Smooth muscle cell (in vitro differentiated cells): ENCODE measurements around the gene IFT57. TPM values are rescaled to one million over a fixed set of nuclear protein-coding genes. Genes with fewer than 3 reads are reported as not detected.

Experiments used
- DNase-seq: peaks from one replicate; lab custom pipeline; 2025; ENCODE audit not compliant: unreplicated experiment; lab: John Stamatoyannopoulos, UW
- H2AFZ ChIP-seq: fragments of 200-600 bp; sonication (generic); 2 replicates; pipeline ENCODE4 v1.6.0; 2016; ENCODE audit warnings: antibody characterized with exemption, low read depth, mild to moderate bottlenecking
- H3F3A ChIP-seq: fragments of 200-600 bp; sonication (generic); 2 replicates; pipeline ENCODE4 v1.6.0; 2017; ENCODE audit warnings: antibody characterized with exemption, low read depth
- H3K27ac ChIP-seq: fragments of 200-600 bp; sonication (generic); 2 replicates; pipeline ENCODE4 v1.5.1; 2016; ENCODE audit warnings: low read depth, mild to moderate bottlenecking
- H3K27me3 ChIP-seq: fragments of 200-600 bp; sonication (generic); 2 replicates; pipeline ENCODE4 v1.6.1; 2016; ENCODE audit warnings: low read depth, mild to moderate bottlenecking
- H3K36me3 ChIP-seq: fragments of 200-600 bp; sonication (generic); 2 replicates; pipeline ENCODE4 v1.5.1; 2016; ENCODE audit warnings: low read depth
- H3K4me1 ChIP-seq: fragments of 200-600 bp; sonication (generic); 2 replicates; pipeline ENCODE4 v1.5.1; 2016; ENCODE audit warnings: low read depth
- H3K4me2 ChIP-seq: fragments of 200-600 bp; sonication (generic); 2 replicates; pipeline ENCODE4 v1.6.0; 2016; ENCODE audit warnings: mild to moderate bottlenecking
- H3K4me3 ChIP-seq: fragments of 200-600 bp; sonication (generic); 2 replicates; pipeline ENCODE4 v1.5.1; 2016; ENCODE audit warnings: mild to moderate bottlenecking
- H3K79me2 ChIP-seq: fragments of 200-600 bp; sonication (generic); 2 replicates; pipeline ENCODE4 v1.6.0; 2016; ENCODE audit warnings: low read depth, mild to moderate bottlenecking
- H3K9ac ChIP-seq: fragments of 200-600 bp; sonication (generic); 2 replicates; pipeline ENCODE4 v1.6.0; 2016; ENCODE audit warnings: low read depth
- H3K9me3 ChIP-seq: fragments of 200-600 bp; sonication (generic); replicated peaks from 2 replicates; pipeline ENCODE4 v1.5.1; 2016; ENCODE audit warnings: low read depth
- H4K20me1 ChIP-seq: fragments of 200-600 bp; sonication (generic); 2 replicates; pipeline ENCODE4 v1.6.0; 2016; ENCODE audit warnings: low read depth
- WGBS: methylation state at CpG from one replicate; pipeline ENCODE4 v1.1.7; 2016; ENCODE audit warnings: low lambda C conversion rate; 5-methylcytosine and 5-hydroxymethylcytosine counted together
- polyA plus RNA-seq: library from polyadenylated mRNA; unstranded; fragments of >200 nt; fragmentation: Nextera tagmentation; extraction: Ambion mirVana; gene quantifications from 2 replicates; pipeline ENCODE4 v1.2.1, GENCODE V29; 2016
- total RNA-seq: library from RNA; depleted of rRNA; stranded (reverse); fragments of >200 nt; gene quantifications from 2 replicates; pipeline ENCODE4 v1.2.3, GENCODE V29; 2014
- TF ChIP-seq, protein P1 (sequence below): fragments of 200-600 bp; sonication (generic); IDR thresholded peaks from 2 replicates; pipeline ENCODE4 v1.5.1; 2017; ENCODE audit warnings: borderline replicate concordance, mild to moderate bottlenecking, antibody characterized with exemption; ENCODE audit not compliant: insufficient read depth, poor library complexity, severe bottlenecking

The IFT57 gene
- total and polyA plus RNA-seq, 2 experiments from 2014 or later = 24.5 to 42.0 TPM

- Histone ChIP-seq H3K4me3 (no peak overlapping the region), H3K36me3 (no peaks in the 10 kb centered on the region), H3K79me2 (no peaks in the 10 kb centered on the region), H3K4me1 (peaks cover 29% of the 10 kb centered on the region), H2AFZ (no peak overlapping the region), H3K27ac (no peak overlapping the region), H3K9me3 (no peaks in the 10 kb centered on the region), H4K20me1 (no peaks in the 10 kb centered on the region), H3K4me2 (no peak overlapping the region), H3K27me3 (no peaks in the 10 kb centered on the region), H3F3A (no peaks in the 10 kb centered on the region), H3K9ac (no peak overlapping the region)
- TF ChIP-seq, protein P1, sequence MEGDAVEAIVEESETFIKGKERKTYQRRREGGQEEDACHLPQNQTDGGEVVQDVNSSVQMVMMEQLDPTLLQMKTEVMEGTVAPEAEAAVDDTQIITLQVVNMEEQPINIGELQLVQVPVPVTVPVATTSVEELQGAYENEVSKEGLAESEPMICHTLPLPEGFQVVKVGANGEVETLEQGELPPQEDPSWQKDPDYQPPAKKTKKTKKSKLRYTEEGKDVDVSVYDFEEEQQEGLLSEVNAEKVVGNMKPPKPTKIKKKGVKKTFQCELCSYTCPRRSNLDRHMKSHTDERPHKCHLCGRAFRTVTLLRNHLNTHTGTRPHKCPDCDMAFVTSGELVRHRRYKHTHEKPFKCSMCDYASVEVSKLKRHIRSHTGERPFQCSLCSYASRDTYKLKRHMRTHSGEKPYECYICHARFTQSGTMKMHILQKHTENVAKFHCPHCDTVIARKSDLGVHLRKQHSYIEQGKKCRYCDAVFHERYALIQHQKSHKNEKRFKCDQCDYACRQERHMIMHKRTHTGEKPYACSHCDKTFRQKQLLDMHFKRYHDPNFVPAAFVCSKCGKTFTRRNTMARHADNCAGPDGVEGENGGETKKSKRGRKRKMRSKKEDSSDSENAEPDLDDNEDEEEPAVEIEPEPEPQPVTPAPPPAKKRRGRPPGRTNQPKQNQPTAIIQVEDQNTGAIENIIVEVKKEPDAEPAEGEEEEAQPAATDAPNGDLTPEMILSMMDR = no peak
- no peak for DNase-seq
- 89% methylated on average over 6 of the region's 6 CpGs for WGBS
These were observed 4.9 kb upstream of the IFT57 start for GRCh38 chr3:108227131-108227530.

GRCh38 chr3:108225221-108225620 is 3.0 kb upstream of the IFT57 start:
- Histone ChIP-seq H3K9ac (no peak overlapping the region), H3F3A (no peaks in the 10 kb centered on the region), H2AFZ (no peak overlapping the region), H4K20me1 (no peaks in the 10 kb centered on the region), H3K4me3 (no peak overlapping the region), H3K4me2 (no peak overlapping the region), H3K27ac (no peak overlapping the region), H3K27me3 (no peaks in the 10 kb centered on the region), H3K36me3 (no peaks in the 10 kb centered on the region), H3K79me2 (peaks cover 15% of the 10 kb centered on the region), H3K9me3 (no peaks in the 10 kb centered on the region), H3K4me1 (peaks cover 39% of the 10 kb centered on the region)
- 100% methylated on average over 1 of the region's 1 CpG for WGBS
- DNase-seq = no peak
- TF ChIP-seq, protein P1 = no peak

DNA sequence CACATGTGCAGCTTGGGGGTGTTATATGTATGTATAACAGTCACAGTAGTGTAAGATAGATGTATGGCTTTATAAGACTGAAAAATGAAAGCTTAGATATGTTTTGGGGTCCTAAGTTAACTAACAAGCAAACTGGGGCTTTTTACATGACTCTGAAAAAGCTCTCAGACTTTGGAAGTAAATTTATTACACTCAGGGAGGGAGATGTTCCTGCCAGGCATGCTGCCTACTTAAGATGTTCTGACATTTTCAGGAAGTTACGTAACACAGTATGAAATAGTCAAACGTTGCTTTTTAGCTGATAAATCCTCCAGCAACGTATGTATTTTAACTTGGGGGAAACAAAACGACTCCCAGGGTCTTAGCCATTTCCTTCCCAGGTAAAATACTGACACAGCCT is 1.7 kb upstream of the IFT57 start:
- Histone ChIP-seq H3F3A (no peaks in the 10 kb centered on the region), H3K9me3 (no peaks in the 10 kb centered on the region), H3K4me2 (peak overlapping the region; percentile 87), H3K27ac (no peak overlapping the region), H3K36me3 (no peaks in the 10 kb centered on the region), H2AFZ (peak overlapping the region; percentile 90), H3K27me3 (no peaks in the 10 kb centered on the region), H4K20me1 (no peaks in the 10 kb centered on the region), H3K4me1 (peaks cover 39% of the 10 kb centered on the region), H3K4me3 (no peak overlapping the region), H3K79me2 (peaks cover 17% of the 10 kb centered on the region), H3K9ac (no peak overlapping the region)
- DNase-seq = no peak
- TF ChIP-seq, protein P1 = no peak
- WGBS = 28% methylated on average over 4 of the region's 4 CpGs

DNA sequence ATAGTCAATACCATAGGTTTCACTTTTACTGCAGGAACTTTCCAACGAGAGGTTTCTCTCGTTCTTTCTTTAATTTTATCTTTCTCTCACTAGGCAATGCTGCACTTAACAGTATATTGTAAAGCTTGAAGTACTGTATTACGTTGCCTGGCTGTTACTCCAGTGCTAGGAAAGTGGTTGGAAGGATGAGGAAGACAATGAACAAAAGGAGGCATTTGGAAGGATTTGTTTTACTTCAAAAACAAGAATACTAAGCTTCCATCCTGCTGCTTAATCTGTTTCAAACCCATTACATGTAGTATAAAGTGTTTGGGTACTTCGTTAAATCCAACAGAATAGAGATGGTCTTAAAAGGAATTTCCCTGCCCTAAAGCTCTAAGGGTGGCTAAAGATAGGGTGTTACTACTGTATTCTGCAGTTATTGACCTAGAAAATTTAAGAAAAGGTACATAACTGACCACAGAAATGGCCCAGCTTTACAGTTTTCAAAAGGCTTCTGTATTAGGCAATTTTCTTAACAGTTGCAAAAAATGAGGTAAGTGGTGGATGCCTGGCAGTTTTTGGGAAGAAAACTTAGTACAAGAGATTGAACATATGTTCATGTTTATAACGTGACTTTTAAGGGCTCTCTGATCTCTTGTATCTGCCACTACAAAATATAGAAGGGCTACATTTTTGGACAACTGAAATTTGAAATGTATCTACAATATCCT is 785 bp upstream of the IFT57 start:
- peak overlapping the region; percentile 60 for H3K27ac ChIP-seq
- no peaks in the 10 kb centered on the region for H3F3A ChIP-seq
- no peaks in the 10 kb centered on the region for H3K27me3 ChIP-seq
- H3K36me3 ChIP-seq = no peaks in the 10 kb centered on the region
- H3K4me1 ChIP-seq = peaks cover 39% of the 10 kb centered on the region
- H3K4me3 ChIP-seq = peak overlapping the region; percentile 62
- no peaks in the 10 kb centered on the region for H4K20me1 ChIP-seq
- 25% methylated on average over 5 of the region's 5 CpGs for WGBS
- peak overlapping the region; percentile 90 for H2AFZ ChIP-seq
- TF ChIP-seq, protein P1 = no peak
- no peaks in the 10 kb centered on the region for H3K9me3 ChIP-seq
- H3K79me2 ChIP-seq = peaks cover 17% of the 10 kb centered on the region
- H3K4me2 ChIP-seq = peak overlapping the region; percentile 87
- H3K9ac ChIP-seq = peak overlapping the region; percentile 97
- DNase-seq = no peak
